Stimulated activated CD8-positive, alpha-beta memory T cell treated with anti-CD3 and anti-CD28 coated beads, Interleukin-15, amount 100 ng/mL, for 4 hours (primary cell): ENCODE results near the gene SCYL2.
"Not testable (repeated sequence)": the region's sequence is repeated elsewhere in the genome, so short reads cannot be mapped to it uniquely, and the experiment has no call there.

Experiments
- DNase-seq, 2 donors: peaks; one replicate each; pipeline ENCODE4 v3.0.0-alpha.2; 2020; ENCODE audit warnings: low read depth in 2 of 2

SCYL2 gene

GRCh38 chr12:100324498-100324897 is 57.5 kb downstream of the SCYL2 start:
- DNase-seq = no peak

- DNase-seq = no peak
Measured at GRCh38 chr12:100326208-100326607, 59.2 kb downstream of the SCYL2 start.

DNA sequence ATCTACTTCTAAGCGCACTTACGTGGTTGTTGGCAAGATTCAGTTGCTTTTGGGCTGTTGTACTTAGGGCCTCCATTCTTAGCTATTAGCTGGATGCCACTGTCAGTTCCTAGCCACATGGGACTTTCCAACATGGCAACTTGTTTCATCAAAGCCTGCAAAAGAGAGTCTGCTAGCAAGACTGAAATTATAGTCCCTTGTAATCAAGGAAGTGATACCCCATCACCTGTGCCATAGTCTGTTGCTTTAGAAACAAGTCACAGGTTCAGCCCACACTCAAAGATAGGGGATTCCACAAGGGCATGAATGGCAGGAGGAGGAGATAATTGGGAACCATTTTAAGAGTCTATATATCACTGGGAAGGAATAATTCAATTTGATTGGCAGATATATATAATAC is 62.8 kb downstream of the SCYL2 start:
- DNase-seq = no peak

GRCh38 chr12:100331871-100332270 is 64.9 kb downstream of the SCYL2 start:
- no peak for DNase-seq

- no peak for DNase-seq
Measured at GRCh38 chr12:100332852-100333251, 65.9 kb downstream of the SCYL2 start.

DNA sequence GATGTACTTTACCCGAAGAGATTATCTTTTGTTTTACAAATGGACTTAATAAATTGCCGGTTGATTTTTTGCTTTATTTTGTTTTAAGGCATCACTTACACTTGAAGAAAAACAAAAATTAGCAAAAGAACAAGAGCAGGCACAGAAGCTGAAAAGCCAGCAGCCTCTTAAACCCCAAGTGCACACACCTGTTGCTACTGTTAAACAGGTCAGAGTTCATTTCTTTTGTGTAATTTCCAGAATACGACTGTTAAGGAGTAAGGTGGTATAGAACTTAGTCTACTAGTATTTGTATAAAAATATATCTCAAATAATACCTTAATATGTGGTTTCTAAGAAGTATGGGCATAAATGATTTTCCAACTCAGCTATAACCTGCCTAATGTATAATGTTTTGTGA is 70.3 kb downstream of the SCYL2 start:
- no peak for DNase-seq

DNA sequence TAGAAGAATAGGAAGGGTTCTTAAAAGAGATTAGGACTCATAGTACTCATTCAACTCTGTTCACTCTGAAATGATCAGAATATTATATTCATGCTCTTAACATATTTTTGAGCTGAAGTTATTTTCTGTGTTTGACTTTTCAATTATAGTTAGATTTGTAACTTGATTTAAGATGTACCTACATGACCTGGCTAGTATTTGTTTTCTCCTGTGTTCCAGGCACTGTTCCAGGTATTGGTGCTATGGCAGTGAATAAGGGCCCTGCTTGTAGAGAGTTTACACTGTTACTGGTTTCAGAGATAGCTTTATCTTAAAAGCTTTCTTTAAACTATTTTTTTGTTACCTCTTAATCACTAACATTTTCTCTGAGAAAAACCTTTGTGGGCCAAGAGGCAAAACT is 70.8 kb downstream of the SCYL2 start:
- no peak for DNase-seq

- no peak for DNase-seq
Measured at GRCh38 chr12:100339071-100339470, 72.1 kb downstream of the SCYL2 start.

GRCh38 chr12:100342897-100343296 is 75.9 kb downstream of the SCYL2 start:
- DNase-seq = not testable (repeated sequence)

DNA sequence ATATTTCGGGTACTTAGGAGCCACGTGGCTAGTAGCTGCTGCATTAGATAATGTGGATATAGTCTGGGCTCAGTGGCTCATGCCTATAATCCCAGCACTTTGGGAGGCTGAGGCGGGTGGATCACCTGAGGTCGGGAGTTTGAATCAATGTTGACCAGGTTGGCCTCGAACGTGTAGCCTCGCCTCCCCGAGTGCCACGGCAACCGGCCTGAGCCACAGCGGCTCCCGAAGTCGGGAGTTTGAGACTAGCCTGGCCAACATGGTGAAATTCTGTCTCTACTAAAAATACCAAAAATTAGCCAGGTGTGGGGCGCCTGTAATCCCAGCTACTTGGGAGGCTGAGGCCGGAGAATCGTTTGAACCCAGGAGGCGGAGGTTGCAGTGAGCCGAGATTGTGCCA is 77.4 kb downstream of the SCYL2 start:
- DNase-seq = not testable (repeated sequence)

DNA sequence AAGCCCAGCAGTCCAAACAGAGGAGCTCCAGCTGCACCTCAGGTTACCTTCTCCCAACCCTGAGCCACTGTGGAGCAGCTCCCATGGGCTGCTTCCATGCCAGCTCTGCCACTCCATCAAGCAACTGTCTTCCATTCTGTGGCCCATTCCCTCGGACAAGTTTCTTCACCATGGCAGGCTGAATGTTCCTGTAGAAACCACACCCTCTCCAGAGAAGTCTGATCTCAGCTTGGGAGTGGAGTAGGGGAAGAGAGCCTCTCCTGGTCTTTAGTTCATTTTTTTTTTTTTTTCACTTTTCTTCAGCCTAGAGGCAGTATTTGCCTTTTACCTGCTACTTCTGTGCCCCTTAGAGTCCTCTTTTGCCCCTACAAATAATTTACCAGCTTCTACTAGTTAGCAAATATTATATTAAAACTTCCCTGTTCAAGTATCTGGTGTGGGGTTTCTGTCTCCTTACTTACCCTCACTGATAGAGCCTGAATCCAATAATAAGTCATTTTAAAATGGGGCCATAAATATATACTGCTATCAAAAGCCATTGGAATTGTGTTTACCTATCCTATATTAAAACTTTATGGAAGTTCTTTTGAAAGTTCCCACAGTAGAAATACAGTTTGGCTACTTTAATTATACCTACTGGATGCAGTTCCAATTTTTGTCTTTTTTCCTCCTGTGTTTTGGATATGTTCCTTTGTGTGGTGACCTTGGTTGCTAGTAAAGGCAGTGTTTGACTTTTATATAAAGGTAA is 78.2 kb downstream of the SCYL2 start:
- no peak for DNase-seq

DNA sequence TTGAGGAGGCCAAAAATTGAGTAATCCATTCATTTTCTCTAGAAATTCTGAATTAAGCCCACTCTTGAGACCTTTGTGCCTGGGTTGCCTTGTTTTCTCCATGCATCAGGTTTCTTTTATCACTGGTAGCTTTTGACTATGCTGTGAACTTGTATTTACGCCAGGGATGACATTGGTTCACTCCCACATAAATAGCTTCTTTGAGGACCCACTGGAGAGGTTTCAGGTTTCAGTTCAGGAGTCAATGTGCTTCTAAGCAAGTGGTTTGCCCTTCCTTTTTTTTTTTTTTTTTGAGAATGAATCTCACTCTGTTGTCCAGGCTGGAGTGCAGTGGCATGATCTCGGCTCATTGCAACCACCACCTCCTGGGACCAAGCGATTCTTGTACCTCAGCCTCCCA is 79.7 kb downstream of the SCYL2 start:
- no peak for DNase-seq

DNA sequence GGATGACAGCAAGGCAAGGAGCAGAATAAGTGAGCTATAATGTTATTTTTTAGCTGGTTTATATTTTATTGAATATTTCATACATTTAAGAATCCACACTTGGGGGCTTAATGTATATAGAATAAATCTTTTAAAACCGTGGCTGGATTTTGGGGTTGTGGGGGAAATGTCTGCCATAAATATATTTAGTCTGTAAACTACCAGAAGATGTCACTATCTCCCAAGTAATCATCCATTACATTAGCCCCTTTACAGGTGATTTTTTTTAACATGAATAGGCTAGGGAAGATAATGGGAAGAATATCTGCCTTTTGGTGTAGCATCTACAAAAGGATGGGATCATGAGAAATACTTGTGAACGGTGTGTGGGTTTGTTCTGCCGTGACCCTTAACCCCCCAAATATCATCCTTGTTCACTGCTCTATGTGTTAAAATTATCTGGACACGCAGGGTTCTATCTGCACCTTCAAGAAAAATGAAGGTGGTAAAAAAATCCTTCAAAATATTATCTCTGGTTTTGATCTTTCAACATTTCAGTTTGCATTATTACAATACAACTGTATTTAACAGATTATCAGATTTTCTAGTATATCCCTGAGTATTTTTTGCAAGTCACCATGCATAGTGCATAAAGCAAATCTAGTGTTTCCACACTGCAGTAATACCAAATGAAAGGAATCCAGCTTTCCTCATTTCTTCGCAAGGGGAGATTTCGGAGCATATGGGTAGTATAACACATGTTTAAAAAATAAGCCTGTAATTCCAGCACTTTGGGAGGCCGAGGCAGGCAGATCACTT is 81.9 kb downstream of the SCYL2 start:
- no peak for DNase-seq

DNA sequence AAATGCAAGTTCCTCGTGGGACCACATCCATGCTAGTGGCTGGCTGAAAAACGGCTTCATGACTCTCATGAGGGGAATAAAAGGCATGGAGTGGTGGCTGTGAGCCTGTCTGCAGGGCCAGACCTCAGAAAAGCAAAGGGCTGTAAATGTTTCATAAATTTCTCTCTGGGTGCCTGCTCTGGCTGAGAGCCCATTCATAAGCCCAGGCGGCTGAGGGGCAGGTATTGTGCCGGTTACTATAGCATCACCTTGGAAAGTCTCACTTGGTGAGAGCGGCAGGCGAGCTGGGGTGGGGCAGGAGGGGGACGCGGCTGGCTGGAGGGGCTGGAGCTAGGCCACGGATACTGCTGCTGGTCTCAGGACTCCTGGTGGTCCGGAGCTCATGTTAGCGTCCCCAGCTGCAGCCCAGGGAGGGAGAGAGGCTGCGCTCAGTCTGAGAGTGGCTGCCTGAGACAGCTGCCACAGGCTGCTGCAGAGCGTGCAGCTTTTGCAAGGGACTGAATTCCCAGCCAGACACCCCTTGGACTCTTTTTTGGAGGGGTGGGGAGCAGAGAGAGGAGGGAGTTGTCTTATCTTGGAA is 89.8 kb downstream of the SCYL2 start, which contains the start of gene SLC17A8:
Gene SLC17A8 (plus strand): TSS at position 431 of the 580 bp plus-strand sequence. CDS start 318 bp downstream, outside the sequence.
- DNase-seq = no peak

DNA sequence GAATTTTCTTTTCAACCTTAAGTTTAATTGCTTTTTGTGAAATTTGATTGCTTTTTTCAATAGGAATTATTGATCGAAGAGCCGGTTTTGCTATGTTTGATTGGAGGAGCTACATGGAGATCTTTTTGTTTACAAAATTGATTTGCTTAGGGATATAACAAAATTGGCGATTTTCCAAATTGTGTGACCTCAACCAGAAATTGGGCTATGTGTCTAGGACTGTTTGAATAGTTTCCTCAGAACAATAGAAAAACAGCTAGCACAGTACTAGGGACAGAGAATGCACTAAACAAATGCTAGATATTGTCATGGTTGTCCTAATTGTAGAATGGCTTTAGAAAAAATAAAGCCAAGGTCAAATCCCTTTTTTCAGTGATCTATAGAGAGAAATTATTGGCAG is 92.3 kb downstream of the SCYL2 start:
- no peak for DNase-seq

DNA sequence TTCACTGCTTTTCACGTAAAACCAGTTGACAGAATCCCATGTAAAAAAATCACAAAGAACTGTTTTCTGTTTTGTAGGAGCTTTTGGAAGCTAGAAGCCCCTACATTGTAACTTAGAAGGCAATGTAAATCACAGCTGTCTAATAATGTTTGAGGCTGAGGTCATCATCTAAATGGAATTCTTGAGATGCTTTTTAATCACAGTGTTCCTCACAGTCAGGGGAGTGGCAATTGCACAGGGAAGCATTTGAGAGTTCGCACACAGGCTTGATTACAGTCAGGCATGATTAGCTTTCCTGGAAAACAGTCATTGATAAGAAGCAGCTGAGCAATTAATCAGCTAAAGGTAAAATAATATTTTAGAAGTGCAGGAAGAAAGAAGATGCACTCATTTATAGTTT is 92.8 kb downstream of the SCYL2 start:
- no peak for DNase-seq

- DNase-seq = no peak
Measured at GRCh38 chr12:100360450-100360849, 93.5 kb downstream of the SCYL2 start.

GRCh38 chr12:100364324-100364723 is 97.3 kb downstream of the SCYL2 start:
- no peak for DNase-seq

GRCh38 chr12:100365411-100365810 is 98.4 kb downstream of the SCYL2 start:
- no peak for DNase-seq

- DNase-seq = no peak
Measured at GRCh38 chr12:100368066-100368465, 101.1 kb downstream of the SCYL2 start.

DNA sequence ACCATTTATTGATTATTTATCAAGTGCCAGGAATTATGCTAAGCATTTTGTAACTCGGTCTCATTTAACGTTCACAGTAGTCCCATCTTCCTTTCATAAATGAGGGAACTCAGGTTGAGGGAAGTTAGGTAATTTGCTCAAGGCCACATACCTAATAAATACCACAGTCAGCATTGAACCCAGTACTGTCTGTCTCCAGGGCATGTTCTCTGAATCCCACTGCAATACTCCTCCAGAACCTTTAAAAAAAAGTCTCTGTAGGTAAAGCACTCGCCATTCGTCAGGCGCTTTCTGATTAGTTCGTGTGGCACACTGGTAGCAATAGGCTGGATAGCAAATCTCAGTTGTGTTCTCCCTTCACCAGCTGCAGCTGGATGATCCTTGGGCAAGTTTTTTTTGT is 104.2 kb downstream of the SCYL2 start:
- no peak for DNase-seq

- no peak for DNase-seq
Measured at GRCh38 chr12:100372853-100373640, 106.1 kb downstream of the SCYL2 start.
